Measurements from ENCODE around the gene HYDIN. TPM values are rescaled to one million over a fixed set of nuclear protein-coding genes. Genes with fewer than 3 reads are reported as not detected.

Gene HYDIN
- total and polyA plus RNA-seq, 2 experiments from 2014 or later, result 3.1 to 7.7 TPM

DNA sequence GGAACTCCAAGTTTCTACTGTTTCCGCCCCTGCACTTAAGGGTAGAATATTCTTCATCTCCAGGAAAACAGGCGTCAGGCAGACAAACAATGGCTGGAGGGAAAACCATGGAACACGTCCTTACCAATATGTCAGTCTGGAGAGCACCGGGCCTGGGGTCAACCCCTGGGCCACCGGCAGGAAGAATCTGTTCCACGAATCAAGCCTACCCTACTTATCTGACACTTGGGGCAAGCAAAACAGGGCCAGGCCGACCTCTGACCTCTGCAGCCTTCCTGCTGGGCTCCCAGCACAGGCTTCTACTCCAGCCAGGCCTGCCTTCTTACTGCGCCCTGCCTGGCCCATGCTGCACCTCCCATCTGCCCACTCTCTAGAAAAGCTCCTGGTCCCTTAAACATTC, 439.7 kb downstream of the HYDIN start:
- Mint-ChIP-seq H3K27me3 (ENCODE audit: insufficient read depth, low read depth, poor library complexity) (peaks cover 21% of the 10 kb centered on the region), H3K4me3 (no peak overlapping the region), H3K4me1 (peaks cover 25% of the 10 kb centered on the region), H3K9me3 (no peaks in the 10 kb centered on the region), H3K36me3 (ENCODE audit: low read depth) (no peaks in the 10 kb centered on the region; the same call in 2 of the 3 replicates), H3K27ac (peak overlapping the region; percentile 35; the same call in 1 of the 2 replicates)
- H3F3A ChIP-seq (replicated peaks; ENCODE audit: low read depth), result no peaks in the 10 kb centered on the region
- H3K27ac ChIP-seq (ENCODE audit: low read depth), result no peak overlapping the region
- ATAC-seq (peak; percentile 50), DNase-seq (ENCODE audit: low spot score) (no peak)
- no peak overlapping the region for H2AFZ ChIP-seq
- H3K4me1 ChIP-seq (ENCODE audit: insufficient read depth), result peaks cover 11% of the 10 kb centered on the region; the same call in 1 of the 2 replicates
- no peak overlapping the region for H3K4me3 ChIP-seq
- H4K20me1 ChIP-seq (replicated peaks; ENCODE audit: insufficient read depth), result peaks cover 43% of the 10 kb centered on the region
- H3K27me3 ChIP-seq (ENCODE audit: insufficient read depth), result no peaks in the 10 kb centered on the region
- TF ChIP-seq CTCF (conservative IDR thresholded peaks at IDR 0.05; ENCODE audit: low read depth in 2 of 2) (no peak), REST (IDR thresholded peaks at IDR 0.05; ENCODE audit: unreplicated experiment) (no peak), NANOG (IDR thresholded peaks at IDR 0.05; ENCODE audit: borderline replicate concordance) (no peak), ZNF114 (CRISPR knock-in tag; IDR thresholded peaks at IDR 0.05) (no peak), CREB1 (CRISPR knock-in tag; IDR thresholded peaks at IDR 0.05; ENCODE audit: low read depth) (no peak), EZH2phosphoT487 (IDR thresholded peaks at IDR 0.05; ENCODE audit: unreplicated experiment) (no peak), JUNB (IDR thresholded peaks at IDR 0.05; ENCODE audit: unreplicated experiment) (no peak), POLR2AphosphoS5 (IDR thresholded peaks at IDR 0.05; ENCODE audit: low read depth) (no peak), ZNF462 (CRISPR knock-in tag; IDR thresholded peaks at IDR 0.05) (no peak), ETS1 (IDR thresholded peaks at IDR 0.05) (no peak), STAT1 (IDR thresholded peaks at IDR 0.05; ENCODE audit: unreplicated experiment) (no peak), ZNF331 (CRISPR knock-in tag; IDR thresholded peaks at IDR 0.05; ENCODE audit: low read depth) (no peak), EZH2 (IDR thresholded peaks at IDR 0.05; ENCODE audit: low read depth, unreplicated experiment) (no peak)
- peaks cover 4% of the 10 kb centered on the region; the same call in 1 of the 2 replicates for H3K36me3 ChIP-seq (ENCODE audit: insufficient read depth)
- H3K79me2 ChIP-seq (replicated peaks; ENCODE audit: insufficient read depth), result peaks cover 57% of the 10 kb centered on the region
- no peak overlapping the region for H3K4me2 ChIP-seq
- H3K9me2 ChIP-seq (ENCODE audit: insufficient read depth), result no peaks in the 10 kb centered on the region

All from GM23338 (cell line).